IMR-90 (cell line): Measurements from ENCODE around the gene CPA5. TPM values are rescaled to one million over a fixed set of nuclear protein-coding genes. Genes with fewer than 3 reads are reported as not detected.

Experiments
- ATAC-seq: fragments of 200-7000 bp; cut with Tn5 transposase; 2 replicates; pipeline ENCODE4 v1.9.1; 2020; ENCODE audit warnings: low read depth, mild to moderate bottlenecking, moderate library complexity
- BruUV-seq: library from RNA; stranded (reverse); fragments of 400-500 nt; replicated peaks from 2 replicates; lab custom pipeline; 2021; lab: Mats Ljungman, UMichigan
- CTCF ChIA-PET: fragments of 300-600 bp; formaldehyde crosslinking; extraction: SDS; loops from one replicate; lab custom pipeline; 2021; ENCODE audit warnings: antibody characterized with exemption; lab: Yijun Ruan, JAX
- POLR2A ChIA-PET: fragments of 300-600 bp; sonication (Branson Sonifier 250); formaldehyde crosslinking; loops from one replicate; lab custom pipeline; 2022; ENCODE audit warnings: antibody characterized with exemption; ENCODE audit not compliant: unreplicated experiment; lab: Charles Lee
- DNase-seq: peaks from one replicate; pipeline ENCODE4 v3.0.0; 2013
- H2AFZ ChIP-seq: replicated peaks from 2 replicates; pipeline ENCODE3; 2013; ENCODE audit warnings: low read length, mild to moderate bottlenecking; ENCODE audit not compliant: poor library complexity
- H2AK5ac ChIP-seq: 2 replicates; pipeline ENCODE4 v1.6.1; 2013; ENCODE audit warnings: low read depth, low read length, inconsistent platforms
- H2AK9ac ChIP-seq: replicated peaks from 2 replicates; pipeline ENCODE3; 2013; ENCODE audit warnings: mild to moderate bottlenecking, low read depth, low read length, moderate library complexity; ENCODE audit not compliant: poor library complexity
- H2BK120ac ChIP-seq: 2 replicates; pipeline ENCODE4 v1.6.1; 2013; ENCODE audit warnings: low read depth, low read length, inconsistent platforms
- H2BK15ac ChIP-seq: 3 replicates; pipeline ENCODE4 v1.6.1; 2013; ENCODE audit warnings: low read depth, low read length, inconsistent platforms
- H2BK20ac ChIP-seq: 2 replicates; pipeline ENCODE4 v1.6.1; 2013; ENCODE audit warnings: low read depth, mild to moderate bottlenecking, inconsistent platforms, low read length, moderate library complexity
- H2BK5ac ChIP-seq: 2 replicates; pipeline ENCODE4 v1.6.1; 2013; ENCODE audit warnings: mild to moderate bottlenecking, low read depth, low read length, inconsistent platforms; ENCODE audit not compliant: poor library complexity, severe bottlenecking
- H3K14ac ChIP-seq: replicated peaks from 2 replicates; pipeline ENCODE4 v1.6.1; 2013; ENCODE audit warnings: low read depth, low read length, inconsistent platforms
- H3K18ac ChIP-seq: 2 replicates; pipeline ENCODE4 v1.6.1; 2013; ENCODE audit warnings: low read depth, low read length, control low read depth
- H3K23ac ChIP-seq: 2 replicates; pipeline ENCODE4 v1.6.1; 2013; ENCODE audit warnings: low read depth, low read length, inconsistent platforms
- H3K27ac ChIP-seq: 2 replicates; pipeline ENCODE4 v1.5.1; 2013; ENCODE audit warnings: mild to moderate bottlenecking, control low read depth, low read length; ENCODE audit not compliant: insufficient read depth
- H3K27me3 ChIP-seq: 2 replicates; pipeline ENCODE4 v1.6.1; 2013; ENCODE audit warnings: low read length; ENCODE audit not compliant: control insufficient read depth, insufficient read depth
- H3K36me3 ChIP-seq: 2 replicates; pipeline ENCODE4 v1.6.1; 2013; ENCODE audit warnings: low read length, mixed read lengths; ENCODE audit not compliant: control insufficient read depth, insufficient read depth
- H3K4ac ChIP-seq: 2 replicates; pipeline ENCODE4 v1.6.1; 2013; ENCODE audit warnings: low read depth, low read length, inconsistent platforms
- H3K4me1 ChIP-seq: 2 replicates; pipeline ENCODE4 v1.6.1; 2013; ENCODE audit warnings: low read length, mixed read lengths; ENCODE audit not compliant: control insufficient read depth, insufficient read depth
- H3K4me2 ChIP-seq: 2 replicates; pipeline ENCODE4 v1.6.1; 2013; ENCODE audit warnings: low read depth, mild to moderate bottlenecking, control low read depth, low read length, moderate library complexity
- H3K4me3 ChIP-seq: 2 replicates; pipeline ENCODE4 v1.5.1; 2013; ENCODE audit warnings: low read depth, mild to moderate bottlenecking, control low read depth, low read length, moderate library complexity; ENCODE audit not compliant: insufficient read depth
- H3K56ac ChIP-seq: 2 replicates; pipeline ENCODE4 v1.6.1; 2013; ENCODE audit warnings: low read length, inconsistent platforms; ENCODE audit not compliant: insufficient read depth; ENCODE audit errors: extremely low read depth
- H3K79me1 ChIP-seq, 2 experiments: 2 replicates each; pipeline ENCODE4 v1.6.1; 2013; ENCODE audit warnings: low read length in 2 of 2, inconsistent platforms in 1 of 2, low read depth in 1 of 2
- H3K9ac ChIP-seq: 2 replicates; pipeline ENCODE4 v1.6.1; 2013; ENCODE audit warnings: low read depth, low read length, control low read depth
- H3K9me1 ChIP-seq: 2 replicates; pipeline ENCODE4 v1.6.1; 2013; ENCODE audit warnings: low read length, inconsistent platforms; ENCODE audit not compliant: insufficient read depth
- H3K9me3 ChIP-seq: 2 replicates; pipeline ENCODE4 v1.6.1; 2013; ENCODE audit warnings: low read length; ENCODE audit not compliant: control insufficient read depth, insufficient read depth
- H4K20me1 ChIP-seq: 2 replicates; pipeline ENCODE4 v1.6.1; 2013; ENCODE audit warnings: low read length, inconsistent platforms; ENCODE audit not compliant: insufficient read depth
- H4K5ac ChIP-seq: 2 replicates; pipeline ENCODE4 v1.6.1; 2013; ENCODE audit warnings: mild to moderate bottlenecking, low read depth, low read length, control low read depth
- H4K8ac ChIP-seq, 2 experiments: 2 replicates each; pipeline ENCODE4 v1.6.1; 2013; ENCODE audit warnings: low read depth in 2 of 2, low read length in 2 of 2, control low read depth in 1 of 2, inconsistent platforms in 1 of 2
- H4K91ac ChIP-seq: 2 replicates; pipeline ENCODE4 v1.6.1; 2013; ENCODE audit warnings: low read depth, low read length, inconsistent platforms; ENCODE audit not compliant: insufficient read depth
- BHLHE40 ChIP-seq: fragments of 150-350 bp; IDR thresholded peaks from 2 replicates; pipeline ENCODE4 v1.6.1; 2016; ENCODE audit warnings: mild to moderate bottlenecking, low read depth, low read length
- CEBPB ChIP-seq: IDR thresholded peaks from 2 replicates; pipeline ENCODE4 v1.6.1; 2012; ENCODE audit warnings: low read depth, low read length, improper control_type of control experiment
- CHD1 ChIP-seq: IDR thresholded peaks from 2 replicates; pipeline ENCODE4 v1.6.1; 2012; ENCODE audit warnings: low read depth, low read length, improper control_type of control experiment
- CTCF ChIP-seq: conservative IDR thresholded peaks from 2 replicates; pipeline ENCODE4 v1.5.1; 2012; ENCODE audit warnings: mild to moderate bottlenecking, low read depth, low read length, improper control_type of control experiment
- FOS ChIP-seq: fragments of 150-350 bp; IDR thresholded peaks from 2 replicates; pipeline ENCODE4 v1.6.1; 2016; ENCODE audit warnings: low read depth, low read length
- MAFK ChIP-seq: IDR thresholded peaks from 2 replicates; pipeline ENCODE4 v1.6.1; 2012; ENCODE audit warnings: low read depth, low read length, improper control_type of control experiment
- MAZ ChIP-seq: IDR thresholded peaks from 2 replicates; pipeline ENCODE4 v1.6.1; 2012; ENCODE audit warnings: low read depth, mild to moderate bottlenecking, low read length, improper control_type of control experiment, moderate library complexity, borderline replicate concordance
- MXI1 ChIP-seq: IDR thresholded peaks from 2 replicates; pipeline ENCODE4 v1.6.1; 2012; ENCODE audit warnings: low read depth, mild to moderate bottlenecking, low read length, moderate library complexity, borderline replicate concordance
- NFE2L2 ChIP-seq: fragments of 150-350 bp; IDR thresholded peaks from 2 replicates; pipeline ENCODE4 v1.6.1; 2016; ENCODE audit warnings: low read depth, mild to moderate bottlenecking, low read length
- POLR2A ChIP-seq: IDR thresholded peaks from 2 replicates; pipeline ENCODE4 v1.6.1; 2012; ENCODE audit warnings: mild to moderate bottlenecking, low read depth, low read length
- RAD21 ChIP-seq: IDR thresholded peaks from 2 replicates; pipeline ENCODE4 v1.6.1; 2012; ENCODE audit warnings: low read length, improper control_type of control experiment
- RCOR1 ChIP-seq: IDR thresholded peaks from 2 replicates; pipeline ENCODE4 v1.6.1; 2012; ENCODE audit warnings: mild to moderate bottlenecking, low read length, improper control_type of control experiment; ENCODE audit not compliant: insufficient replicate concordance
- RFX5 ChIP-seq: IDR thresholded peaks from 2 replicates; pipeline ENCODE4 v1.8.0; 2012; ENCODE audit warnings: low read depth, mild to moderate bottlenecking, low read length, moderate library complexity
- SMC3 ChIP-seq: fragments of 150-350 bp; IDR thresholded peaks from 2 replicates; pipeline ENCODE4 v1.6.1; 2016; ENCODE audit warnings: low read depth, mild to moderate bottlenecking, antibody characterized with exemption, low read length, moderate library complexity
- WGBS, 2 experiments: methylation state at CpG; one replicate each; pipeline versions ENCODE4 v1.1.5 to v1.1.7; 2013; ENCODE audit warnings: missing lambda C conversion rate in 2 of 2; ENCODE audit not compliant: insufficient read length in 1 of 2; ENCODE audit errors: extremely low coverage in 2 of 2; 5-methylcytosine and 5-hydroxymethylcytosine counted together
- dilution Hi-C: fragments of 300-500 bp; cut with HindIII; formaldehyde crosslinking; loops from one replicate; pipeline ENCODE4 v1.14.3; 2018; ENCODE audit warnings: low sequenced_read_pairs; ENCODE audit not compliant: unreplicated experiment
- in situ Hi-C: fragments of 300-500 bp; cut with MboI; formaldehyde crosslinking; loops from 3 replicates; pipeline ENCODE4 v1.14.3; 2019; ENCODE audit warnings: low sequenced_read_pairs, inconsistent platforms, mixed read lengths
- intact Hi-C: fragments of 100-400 bp; cut with micrococcal nuclease; formaldehyde crosslinking; loops from 2 replicates; pipeline ENCODE4 v1.10.0; 2022
- polyA plus RNA-seq, 3 experiments: library from polyadenylated mRNA; depleted of rRNA; stranded (reverse); fragments of >200 nt; gene quantifications; 2 replicates each; pipeline ENCODE4 v1.2.3, GENCODE V29; 2012; ENCODE audit warnings: low replicate concordance in 1 of 3
- total RNA-seq: library from RNA; depleted of rRNA; stranded (reverse); fragments of >200 nt; gene quantifications from 2 replicates; pipeline ENCODE4 v1.2.3, GENCODE V29; 2012
- TF ChIP-seq, protein P1 (sequence below): fragments of 150-350 bp; IDR thresholded peaks from 2 replicates; pipeline ENCODE4 v1.6.1; 2016; ENCODE audit warnings: low read depth, mild to moderate bottlenecking, low read length, moderate library complexity, borderline replicate concordance

The CPA5 gene
- total and polyA plus RNA-seq, 2 of the 4 experiments (the other 2 are of a cell fraction), result under 0.01 to 0.86 TPM

- H2AFZ ChIP-seq, result peak overlapping the region; percentile 24
- no peaks in the 10 kb centered on the region for H3K36me3 ChIP-seq
- in situ Hi-C loops, result no loop called here
- WGBS, 2 experiments, result 60% methylated on average over 7 of the region's 8 CpGs; no CpG with 5 or more reads in 1 of the 2 experiments
- peak overlapping the region; percentile 73; the same call in 1 of the 2 replicates for H3K14ac ChIP-seq
- peaks cover 27% of the 10 kb centered on the region for H3K4me1 ChIP-seq
- peak overlapping the region; percentile 98 for H2BK20ac ChIP-seq
- H3K9ac ChIP-seq, result no peak overlapping the region
- no TSS peak for BruUV-seq
- H2AK5ac ChIP-seq, result peak overlapping the region; percentile 66
- H2BK5ac ChIP-seq, result peak overlapping the region; percentile 96
- peaks cover 28% of the 10 kb centered on the region for H3K9me1 ChIP-seq
- H3K27ac ChIP-seq, result peak overlapping the region; percentile 60
- dilution Hi-C loops, result no loop called here
- H4K91ac ChIP-seq, result peak overlapping the region; percentile 89
- peaks cover 8% of the 10 kb centered on the region for H3K9me3 ChIP-seq
- H3K27me3 ChIP-seq, result no peaks in the 10 kb centered on the region
- peak overlapping the region; percentile 79; the same call in 1 of the 2 replicates for H3K23ac ChIP-seq
- peak overlapping the region; percentile 87 for H3K18ac ChIP-seq
- H3K4me3 ChIP-seq, result no peak overlapping the region
- peak overlapping the region; percentile 92 for H3K4ac ChIP-seq
- H3K56ac ChIP-seq, result peak overlapping the region; percentile 92
- CTCF ChIA-PET, result interaction anchor here (0.5 kb wide), 1 partner anchor 266 kb away, joined by 6 read pairs; no protein-coding TSS in a partner anchor
- peak overlapping the region; percentile 4; the same call in 1 of the 2 replicates for H3K4me2 ChIP-seq
- H2AK9ac ChIP-seq, result peak overlapping the region; percentile 88
- POLR2A ChIA-PET, result interaction anchor here (0.5 to 0.8 kb wide), 2 partner anchors 9 to 90 kb away, joined by 3 to 7 read pairs; no protein-coding TSS in a partner anchor
- intact Hi-C loops, result no loop called here
- DNase-seq, result peak; percentile 99
- H2BK15ac ChIP-seq, result peak overlapping the region; percentile 22; the same call in 2 of the 3 replicates
- peak; percentile 79 for ATAC-seq
- no peaks in the 10 kb centered on the region for H4K20me1 ChIP-seq
- H2BK120ac ChIP-seq, result peak overlapping the region; percentile 98
- H4K8ac ChIP-seq, result peak overlapping the region; percentile 9 to 80; a peak in 3 of 4 replicates
- H3K79me1 ChIP-seq, result no peaks in the 10 kb centered on the region
- H4K5ac ChIP-seq, result peak overlapping the region; percentile 69
- TF ChIP-seq CHD1 (no peak), MAFK (peak; percentile 62), NFE2L2 (no peak), MAZ (peak; percentile 70; the same call in 1 of the 2 replicates), MXI1 (peak; percentile 82), RCOR1 (peak; percentile 97), BHLHE40 (peak; percentile 91), RFX5 (no peak), POLR2A (no peak), SMC3 (peak; percentile 23; the same call in 1 of the 2 replicates), CTCF (0 out of 2 replicates have a peak, but pooled peaks have one; percentile 23), RAD21 (peak; percentile 45), FOS (peak; percentile 96), CEBPB (peak; percentile 52; the same call in 1 of the 2 replicates)
- TF ChIP-seq, protein P1, sequence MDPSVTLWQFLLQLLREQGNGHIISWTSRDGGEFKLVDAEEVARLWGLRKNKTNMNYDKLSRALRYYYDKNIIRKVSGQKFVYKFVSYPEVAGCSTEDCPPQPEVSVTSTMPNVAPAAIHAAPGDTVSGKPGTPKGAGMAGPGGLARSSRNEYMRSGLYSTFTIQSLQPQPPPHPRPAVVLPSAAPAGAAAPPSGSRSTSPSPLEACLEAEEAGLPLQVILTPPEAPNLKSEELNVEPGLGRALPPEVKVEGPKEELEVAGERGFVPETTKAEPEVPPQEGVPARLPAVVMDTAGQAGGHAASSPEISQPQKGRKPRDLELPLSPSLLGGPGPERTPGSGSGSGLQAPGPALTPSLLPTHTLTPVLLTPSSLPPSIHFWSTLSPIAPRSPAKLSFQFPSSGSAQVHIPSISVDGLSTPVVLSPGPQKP, result no peak
Measured at GRCh38 chr7:130363026-130363847, 18.6 kb downstream of the CPA5 start.
